Measurements from ENCODE around the gene HIRIP3. TPM values are rescaled to one million over a fixed set of nuclear protein-coding genes. Genes with fewer than 3 reads are reported as not detected.

The HIRIP3 gene
- total RNA-seq, 4 donors from 2014 or later = 5.8 to 15.1 (median 13.1) TPM

DNA sequence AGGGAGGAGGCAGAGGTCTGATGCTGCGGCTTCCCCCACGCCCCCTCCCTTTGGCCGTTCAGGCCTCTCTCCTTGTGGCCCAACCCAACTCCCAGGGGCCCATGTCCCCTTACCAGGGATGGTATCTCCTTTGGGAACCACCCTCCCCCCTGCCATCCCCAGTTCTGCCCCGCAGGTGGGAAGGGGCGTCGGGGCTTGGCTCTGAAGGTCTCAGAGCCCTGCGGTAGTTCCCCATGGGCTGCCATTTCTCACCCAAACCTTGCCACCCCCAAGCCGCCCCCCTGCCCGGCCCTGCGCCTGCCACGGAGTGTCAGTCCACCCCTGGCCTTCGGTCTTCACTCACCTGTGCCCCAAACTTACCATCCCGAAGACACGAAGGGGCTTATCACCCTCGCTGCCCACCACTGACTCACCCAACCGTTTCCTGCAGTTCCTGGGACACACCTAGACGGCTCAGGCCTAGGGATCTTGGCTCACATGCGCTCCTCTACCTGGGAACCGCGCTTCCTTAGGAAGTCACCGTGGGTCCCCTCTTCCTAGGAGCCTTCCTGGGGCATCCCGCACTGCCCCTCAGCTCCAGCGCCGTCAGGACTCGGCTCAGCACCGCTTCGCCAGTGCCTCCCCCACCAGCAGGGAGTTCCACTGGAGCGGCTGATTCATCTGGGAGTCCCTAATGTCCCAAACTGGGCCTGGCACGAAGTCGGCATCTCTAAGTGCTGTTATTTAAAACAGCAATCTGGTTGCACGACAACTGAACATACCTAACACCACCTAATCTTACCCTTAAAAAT, 16.5 kb upstream of the HIRIP3 start:
- Histone ChIP-seq H3K27me3 (peaks cover 0 to 27% of the 10 kb centered on the region in 2 donors), H3K4me1 (peaks cover 0 to 16% (median 13%) of the 10 kb centered on the region in 4 donors), H3K36me3 (no peaks in the 10 kb centered on the region), H3K27ac (no peak overlapping the region), H3K4me3 (peak overlapping the region in 2 of 4 donors; percentile 48), H3K9me3 (no peaks in the 10 kb centered on the region)
- DNase-seq = no peak
- TF ChIP-seq, protein P1, sequence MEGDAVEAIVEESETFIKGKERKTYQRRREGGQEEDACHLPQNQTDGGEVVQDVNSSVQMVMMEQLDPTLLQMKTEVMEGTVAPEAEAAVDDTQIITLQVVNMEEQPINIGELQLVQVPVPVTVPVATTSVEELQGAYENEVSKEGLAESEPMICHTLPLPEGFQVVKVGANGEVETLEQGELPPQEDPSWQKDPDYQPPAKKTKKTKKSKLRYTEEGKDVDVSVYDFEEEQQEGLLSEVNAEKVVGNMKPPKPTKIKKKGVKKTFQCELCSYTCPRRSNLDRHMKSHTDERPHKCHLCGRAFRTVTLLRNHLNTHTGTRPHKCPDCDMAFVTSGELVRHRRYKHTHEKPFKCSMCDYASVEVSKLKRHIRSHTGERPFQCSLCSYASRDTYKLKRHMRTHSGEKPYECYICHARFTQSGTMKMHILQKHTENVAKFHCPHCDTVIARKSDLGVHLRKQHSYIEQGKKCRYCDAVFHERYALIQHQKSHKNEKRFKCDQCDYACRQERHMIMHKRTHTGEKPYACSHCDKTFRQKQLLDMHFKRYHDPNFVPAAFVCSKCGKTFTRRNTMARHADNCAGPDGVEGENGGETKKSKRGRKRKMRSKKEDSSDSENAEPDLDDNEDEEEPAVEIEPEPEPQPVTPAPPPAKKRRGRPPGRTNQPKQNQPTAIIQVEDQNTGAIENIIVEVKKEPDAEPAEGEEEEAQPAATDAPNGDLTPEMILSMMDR (IDR thresholded peaks at IDR 0.05) = no peak
- TF ChIP-seq POLR2A (IDR thresholded peaks at IDR 0.05) = no peak

DNA sequence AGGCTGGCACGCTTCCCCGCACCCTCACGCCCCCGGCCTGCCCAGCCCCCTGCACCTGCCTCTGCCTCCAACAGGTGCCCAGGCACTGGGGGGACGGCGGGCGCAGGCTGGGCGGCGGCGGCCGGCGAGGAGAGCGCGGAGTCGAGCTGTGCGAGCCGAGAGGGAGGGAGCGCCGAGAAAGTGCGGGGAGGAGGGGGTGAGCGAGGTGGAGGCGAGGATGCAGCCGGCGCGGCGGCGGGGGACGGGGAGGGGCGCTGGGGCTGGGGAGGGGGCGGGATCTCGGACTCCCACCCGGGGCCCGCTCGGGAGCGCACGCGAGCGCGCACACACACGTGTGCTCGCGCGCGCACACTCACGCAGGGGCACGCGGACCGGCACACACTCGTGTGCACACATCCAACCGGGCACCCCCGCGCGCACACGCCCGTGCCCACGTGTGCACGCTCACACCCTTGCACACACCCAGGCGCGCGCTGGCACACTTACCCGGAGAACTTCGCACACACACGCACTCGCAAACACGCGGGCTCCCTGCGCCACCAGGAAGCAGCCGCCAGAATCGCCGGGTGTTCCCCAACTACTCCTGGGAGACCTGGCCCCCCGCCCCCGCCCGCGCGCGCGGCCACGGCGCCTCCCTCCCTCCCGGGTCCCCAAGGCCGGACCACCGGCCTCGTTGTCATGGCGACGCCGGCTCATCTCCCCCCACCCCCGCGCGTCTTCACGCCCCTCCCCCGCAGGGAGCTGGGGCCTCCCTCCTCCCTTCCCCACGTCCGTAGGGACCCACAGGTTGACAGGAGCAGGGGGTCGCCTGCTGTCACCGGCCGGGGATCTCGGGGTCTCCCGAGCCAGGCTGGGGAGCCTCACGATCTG, 15.7 kb upstream of the HIRIP3 start, which contains the start of gene DOC2A:
Gene DOC2A, minus strand, starts transcription at position 184 of the 870 bp plus-strand sequence. CDS start 805 bp downstream, outside the sequence.
- no peaks in the 10 kb centered on the region for H3K9me3 ChIP-seq
- TF ChIP-seq, protein P1 (IDR thresholded peaks at IDR 0.05) = no peak
- no peak for TF ChIP-seq POLR2A (IDR thresholded peaks at IDR 0.05)
- H3K27ac ChIP-seq = no peak within 1 kb of the TSS
- peaks cover 0 to 27% of the 10 kb centered on the region in 2 donors for H3K27me3 ChIP-seq
- H3K4me3 ChIP-seq = peak within 1 kb of the TSS; percentile 16 to 48 (median 48)
- DNase-seq = no peak
- no peaks in the 10 kb centered on the region for H3K36me3 ChIP-seq
- peaks cover 0 to 16% (median 13%) of the 10 kb centered on the region in 4 donors for H3K4me1 ChIP-seq

DNA sequence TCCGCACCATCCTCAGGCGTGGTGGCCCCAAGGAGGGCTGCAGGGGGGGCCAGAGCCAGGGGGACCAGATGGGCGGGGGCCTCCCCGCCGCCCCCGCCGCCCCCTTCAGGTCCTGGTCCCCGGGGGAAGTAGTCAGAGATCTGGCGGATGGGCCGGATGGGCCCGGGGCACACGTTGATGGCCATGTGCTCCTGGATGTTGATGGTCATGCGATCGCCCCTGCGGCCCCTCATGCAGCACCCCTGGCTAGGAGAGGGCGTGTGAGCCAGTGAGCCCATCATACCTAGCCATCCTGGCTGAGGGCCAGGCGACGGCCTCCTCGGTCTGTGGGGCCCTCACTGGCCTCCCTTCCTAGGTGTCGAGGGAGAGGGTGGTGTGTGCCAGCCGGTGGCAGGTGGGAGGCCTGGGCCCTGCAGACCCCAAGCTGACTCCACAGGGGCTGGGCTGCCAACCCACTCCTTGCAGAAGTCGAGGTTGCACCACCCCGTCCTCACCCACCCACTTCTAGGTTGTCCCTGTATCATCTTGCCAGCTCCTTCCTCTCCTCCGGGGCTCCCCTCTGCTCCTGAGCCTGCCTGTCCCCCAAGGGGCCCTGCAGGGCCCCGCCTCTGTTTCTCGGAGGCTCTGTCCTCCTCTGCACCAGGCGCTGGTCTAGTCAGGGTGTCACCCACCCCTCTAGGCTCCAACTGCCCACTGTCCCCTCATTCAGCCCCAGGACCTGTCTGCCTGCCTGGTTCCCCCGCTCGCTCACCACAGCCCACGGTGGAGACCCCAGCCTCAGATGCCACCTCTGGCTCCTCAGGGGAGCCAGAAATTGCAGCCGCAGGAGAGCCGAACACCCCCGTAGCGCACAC, 14.8 kb upstream of the HIRIP3 start:
- no peak for TF ChIP-seq POLR2A (IDR thresholded peaks at IDR 0.05)
- TF ChIP-seq, protein P1 (IDR thresholded peaks at IDR 0.05) = no peak
- Histone ChIP-seq H3K4me1 (peaks cover 0 to 16% (median 13%) of the 10 kb centered on the region in 4 donors), H3K9me3 (no peaks in the 10 kb centered on the region), H3K27ac (no peak overlapping the region), H3K36me3 (no peaks in the 10 kb centered on the region), H3K4me3 (peak overlapping the region in 3 of 4 donors; percentile 48), H3K27me3 (peaks cover 0 to 27% of the 10 kb centered on the region in 2 donors)
- no peak for DNase-seq

DNA sequence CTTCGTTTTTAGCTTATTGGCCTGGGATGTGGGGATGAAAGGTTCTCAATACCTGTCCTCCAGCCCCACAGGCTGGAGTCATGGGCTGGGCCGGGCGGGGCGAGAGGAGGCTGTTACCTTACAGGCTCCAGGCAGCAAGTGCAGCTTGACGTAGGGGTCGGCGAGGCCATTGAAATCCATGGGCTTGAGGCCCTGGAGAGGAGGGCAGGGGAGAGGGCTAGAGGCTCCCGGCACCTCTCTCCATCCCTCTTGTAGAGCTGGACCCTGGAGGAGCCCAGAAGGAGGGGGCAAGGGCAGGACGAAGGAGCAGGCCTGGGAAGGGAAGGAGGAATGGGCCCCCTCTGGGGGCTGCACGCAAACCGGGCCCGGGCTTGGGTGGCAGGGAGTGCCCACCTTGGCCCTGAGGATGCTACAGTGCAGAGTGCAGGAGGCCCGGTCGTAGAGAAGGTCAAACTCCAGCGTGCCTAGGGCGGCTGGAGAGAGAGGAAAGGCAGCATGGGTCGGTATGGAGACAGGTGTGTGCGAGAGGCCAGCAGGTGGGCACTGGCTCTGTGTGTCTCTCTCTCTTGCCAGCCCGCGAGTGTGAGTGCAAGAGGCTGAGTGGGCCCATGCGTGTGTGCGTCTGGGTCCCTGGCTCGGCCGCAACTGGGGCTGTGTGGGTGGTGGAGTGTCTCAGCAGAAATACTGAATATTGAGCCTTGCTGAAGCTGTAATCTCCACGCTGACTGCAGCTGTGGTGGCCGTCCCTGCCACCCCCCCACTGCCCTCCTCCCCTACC, 13.9 kb upstream of the HIRIP3 start:
- H3K27me3 ChIP-seq = peaks cover 0 to 27% of the 10 kb centered on the region in 2 donors
- H3K4me1 ChIP-seq = peaks cover 0 to 16% (median 13%) of the 10 kb centered on the region in 4 donors
- TF ChIP-seq, protein P1 (IDR thresholded peaks at IDR 0.05) = no peak
- TF ChIP-seq POLR2A (IDR thresholded peaks at IDR 0.05) = no peak
- H3K9me3 ChIP-seq = no peaks in the 10 kb centered on the region
- H3K4me3 ChIP-seq = no peak overlapping the region
- H3K27ac ChIP-seq = no peak overlapping the region
- no peak for DNase-seq
- H3K36me3 ChIP-seq = no peaks in the 10 kb centered on the region
